Tibial nerve (tissue), 4 donors: ENCODE results near the gene MYCBPAP. TPM values are rescaled to one million over a fixed set of nuclear protein-coding genes. Genes with fewer than 3 reads are reported as not detected.

ENCODE experiments used
- DNase-seq, 2 donors: peaks; one replicate each; pipeline ENCODE4 v3.0.0-alpha.2; 2019; ENCODE audit warnings: low spot score in 2 of 2
- H3K27ac ChIP-seq, 4 donors: fragments of 200-600 bp; sonication (generic) in 3 of 4; one replicate each; pipeline ENCODE4 v1.5.1; 2017 to 2019; ENCODE audit warnings: mild to moderate bottlenecking in 1 of 4
- H3K27me3 ChIP-seq, 2 donors: fragments of 200-600 bp; sonication (generic) in 1 of 2; one replicate each; pipeline versions ENCODE4 v1.5.1 to v1.6.0; 2017 to 2019
- H3K36me3 ChIP-seq, 3 donors: fragments of 200-600 bp; sonication (generic); one replicate each; pipeline ENCODE4 v1.5.1; 2018 to 2019
- H3K4me1 ChIP-seq, 4 donors: fragments of 200-600 bp; sonication (generic) in 3 of 4; one replicate each; pipeline ENCODE4 v1.5.1; 2017 to 2019
- H3K4me3 ChIP-seq, 4 donors: fragments of 200-600 bp; sonication (generic) in 3 of 4; one replicate each; pipeline ENCODE4 v1.5.1; 2017 to 2019; ENCODE audit warnings: mild to moderate bottlenecking in 1 of 4, moderate library complexity in 1 of 4
- H3K9me3 ChIP-seq, 4 donors: fragments of 200-600 bp; sonication (generic) in 3 of 4; one replicate each; pipeline ENCODE4 v1.5.1; 2017 to 2019
- EP300 ChIP-seq, 2 donors: sonication (generic); formaldehyde crosslinking; IDR thresholded peaks; one replicate each; pipeline ENCODE4 v1.6.1; 2017; ENCODE audit warnings: antibody characterized with exemption in 2 of 2, mild to moderate bottlenecking in 1 of 2
- POLR2A ChIP-seq, 2 donors: fragments of 450-650 bp; IDR thresholded peaks; one replicate each; pipeline ENCODE4 v1.6.1; 2017; ENCODE audit warnings: antibody characterized with exemption in 2 of 2, mild to moderate bottlenecking in 2 of 2, moderate library complexity in 2 of 2
- WGBS, 2 donors: methylation state at CpG; one replicate each; pipeline ENCODE4 v1.1.5; 2018; 5-methylcytosine and 5-hydroxymethylcytosine counted together
- total RNA-seq, 4 donors: library from RNA; depleted of rRNA; stranded (reverse); fragments of >200 nt; gene quantifications; one replicate each; pipeline ENCODE4 v1.1.0, GENCODE V29; 2016
- TF ChIP-seq, protein P1 (sequence below), 5 experiments: fragments of 200-600 bp in 3 of 5; fragments of 450-650 bp in 2 of 5; sonication (generic) in 3 of 5; IDR thresholded peaks; one replicate each; pipeline ENCODE4 v1.5.1; 2016 to 2019; ENCODE audit warnings: antibody characterized with exemption in 5 of 5, mild to moderate bottlenecking in 3 of 5, moderate library complexity in 2 of 5

Gene MYCBPAP
- total RNA-seq, 4 donors from 2014 or later = 1.2 to 6.8 (median 4.0) TPM

DNA sequence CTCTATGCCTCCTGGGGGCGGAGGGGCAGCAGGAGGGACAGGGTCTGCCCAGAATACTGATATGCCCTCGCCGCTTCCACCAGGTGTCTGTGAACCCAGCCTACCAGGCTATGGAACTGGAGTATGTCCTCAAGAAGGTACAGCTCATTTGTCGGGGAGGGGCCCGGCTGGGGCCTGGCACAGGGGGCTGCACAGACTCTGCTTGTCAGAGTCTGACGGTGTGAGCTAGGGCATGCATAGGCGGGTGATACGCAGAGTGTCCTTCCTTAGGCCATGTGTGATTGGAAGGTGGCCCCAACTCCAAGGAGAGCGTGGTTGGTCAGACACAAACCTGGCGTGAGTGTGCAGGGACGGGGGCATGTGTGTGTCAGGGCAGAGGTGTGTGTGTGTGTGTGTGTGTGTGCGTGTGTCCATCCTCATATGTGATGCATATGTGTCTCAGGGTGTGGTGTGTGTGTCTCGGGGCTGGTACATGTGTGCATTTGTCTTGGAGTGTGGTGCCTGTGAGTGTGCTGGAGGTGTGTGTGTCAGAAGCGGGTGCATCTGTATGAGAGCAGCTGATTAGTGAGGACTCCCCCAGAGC lies 46.6 kb upstream of the MYCBPAP start:
- WGBS, 2 donors = 91 to 95% methylated on average over 14 of the region's 14 CpGs

DNA sequence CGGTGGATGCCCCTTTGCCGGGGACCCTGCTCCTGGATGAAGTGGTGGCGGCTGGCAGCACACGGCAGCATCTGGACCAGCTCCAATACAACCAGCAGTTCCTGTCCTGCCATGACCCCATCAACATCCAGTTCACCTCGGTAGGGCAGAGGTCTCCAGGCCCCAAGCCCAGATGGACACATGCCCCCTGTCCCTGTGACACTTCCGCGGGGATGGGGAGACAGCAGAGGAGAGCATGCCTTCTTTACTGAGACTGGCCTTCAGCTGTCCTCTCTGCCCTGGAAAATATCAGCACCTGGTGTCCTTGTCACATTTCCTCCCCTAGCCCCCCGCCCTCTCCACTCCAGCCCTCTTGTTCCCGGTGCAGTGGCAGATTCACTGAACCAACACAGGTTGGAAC lies 45.8 kb upstream of the MYCBPAP start:
- WGBS, 2 donors = 79 to 82% methylated on average over 6 to 9 of the region's 9 CpGs
- H3K27ac ChIP-seq = no peak overlapping the region

More for the DNA sequence above, 46.6 kb upstream of the MYCBPAP start:
- TF ChIP-seq, protein P1, sequence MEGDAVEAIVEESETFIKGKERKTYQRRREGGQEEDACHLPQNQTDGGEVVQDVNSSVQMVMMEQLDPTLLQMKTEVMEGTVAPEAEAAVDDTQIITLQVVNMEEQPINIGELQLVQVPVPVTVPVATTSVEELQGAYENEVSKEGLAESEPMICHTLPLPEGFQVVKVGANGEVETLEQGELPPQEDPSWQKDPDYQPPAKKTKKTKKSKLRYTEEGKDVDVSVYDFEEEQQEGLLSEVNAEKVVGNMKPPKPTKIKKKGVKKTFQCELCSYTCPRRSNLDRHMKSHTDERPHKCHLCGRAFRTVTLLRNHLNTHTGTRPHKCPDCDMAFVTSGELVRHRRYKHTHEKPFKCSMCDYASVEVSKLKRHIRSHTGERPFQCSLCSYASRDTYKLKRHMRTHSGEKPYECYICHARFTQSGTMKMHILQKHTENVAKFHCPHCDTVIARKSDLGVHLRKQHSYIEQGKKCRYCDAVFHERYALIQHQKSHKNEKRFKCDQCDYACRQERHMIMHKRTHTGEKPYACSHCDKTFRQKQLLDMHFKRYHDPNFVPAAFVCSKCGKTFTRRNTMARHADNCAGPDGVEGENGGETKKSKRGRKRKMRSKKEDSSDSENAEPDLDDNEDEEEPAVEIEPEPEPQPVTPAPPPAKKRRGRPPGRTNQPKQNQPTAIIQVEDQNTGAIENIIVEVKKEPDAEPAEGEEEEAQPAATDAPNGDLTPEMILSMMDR (IDR thresholded peaks at IDR 0.05) = no peak
- TF ChIP-seq POLR2A (IDR thresholded peaks at IDR 0.05) = no peak
- TF ChIP-seq EP300 (IDR thresholded peaks at IDR 0.05) = no peak
- no peak for DNase-seq
- Histone ChIP-seq H3K27me3 (no peaks in the 10 kb centered on the region), H3K4me3 (no peak overlapping the region), H3K9me3 (no peaks in the 10 kb centered on the region), H3K4me1 (no peaks in the 10 kb centered on the region), H3K27ac (no peak overlapping the region), H3K36me3 (peaks cover 0 to 55% (median 0%) of the 10 kb centered on the region in 3 donors)

DNA sequence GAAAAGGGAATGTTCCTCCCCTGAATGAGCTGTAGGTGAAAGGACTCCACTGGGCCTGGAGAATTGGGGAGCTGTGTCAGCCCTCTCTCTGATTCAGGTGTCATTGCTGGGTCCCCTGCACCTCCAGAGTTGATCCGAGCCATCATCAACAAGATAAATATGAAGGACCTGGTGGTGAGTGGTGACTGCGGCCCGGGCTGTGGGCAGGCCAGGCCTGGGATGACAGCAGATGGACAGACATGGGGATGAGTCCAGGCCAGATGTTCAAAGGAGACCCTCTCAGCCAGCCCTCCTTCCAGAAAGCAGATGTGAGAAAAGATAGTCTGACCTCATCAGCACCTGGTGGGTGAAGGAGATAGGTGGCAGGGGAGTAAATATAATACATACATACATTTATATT lies 44.1 kb upstream of the MYCBPAP start:
- Histone ChIP-seq H3K4me3 (no peak overlapping the region), H3K27ac (no peak overlapping the region), H3K4me1 (peaks cover 0 to 11% (median 10%) of the 10 kb centered on the region in 4 donors), H3K9me3 (no peaks in the 10 kb centered on the region), H3K36me3 (peaks cover 0 to 55% (median 0%) of the 10 kb centered on the region in 3 donors), H3K27me3 (peaks cover 0 to 15% of the 10 kb centered on the region in 2 donors)
- DNase-seq = no peak
- 85 to 91% methylated on average over 3 of the region's 3 CpGs for WGBS, 2 donors
- no peak for TF ChIP-seq EP300 (IDR thresholded peaks at IDR 0.05)
- TF ChIP-seq, protein P1 (IDR thresholded peaks at IDR 0.05) = no peak
- no peak for TF ChIP-seq POLR2A (IDR thresholded peaks at IDR 0.05)

More for the DNA sequence above, 45.8 kb upstream of the MYCBPAP start:
- TF ChIP-seq, protein P1 (IDR thresholded peaks at IDR 0.05) = no peak
- TF ChIP-seq EP300 (IDR thresholded peaks at IDR 0.05) (no peak), POLR2A (IDR thresholded peaks at IDR 0.05) (no peak)
- Histone ChIP-seq H3K9me3 (no peaks in the 10 kb centered on the region), H3K27me3 (no peaks in the 10 kb centered on the region), H3K4me1 (no peaks in the 10 kb centered on the region), H3K4me3 (no peak overlapping the region), H3K36me3 (peaks cover 0 to 55% (median 0%) of the 10 kb centered on the region in 3 donors)
- DNase-seq = no peak

DNA sequence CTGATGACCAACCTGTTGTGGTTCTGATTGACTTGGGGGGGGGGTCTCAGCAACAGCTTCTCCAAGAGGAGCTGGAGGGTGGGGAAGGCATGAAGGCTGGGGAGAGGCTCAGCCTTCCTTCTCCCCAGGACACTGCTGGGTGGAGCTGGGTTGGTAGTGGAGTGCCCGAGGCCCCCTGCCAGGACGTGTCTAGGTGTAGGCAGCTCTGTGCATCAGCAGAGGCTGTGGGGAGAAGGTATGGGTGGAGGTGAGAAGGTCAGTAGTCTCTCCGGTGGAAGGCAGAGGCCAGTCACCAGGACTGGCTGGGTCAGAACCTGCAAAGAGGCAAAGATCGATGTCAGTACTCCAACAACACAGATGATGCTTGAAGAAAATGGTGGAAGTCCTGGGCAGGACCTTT lies 43.5 kb upstream of the MYCBPAP start:
- no peak overlapping the region for H3K4me3 ChIP-seq
- H3K27me3 ChIP-seq = peaks cover 0 to 17% of the 10 kb centered on the region in 2 donors
- H3K36me3 ChIP-seq = peaks cover 0 to 55% (median 0%) of the 10 kb centered on the region in 3 donors
- no peak for DNase-seq
- H3K4me1 ChIP-seq = peaks cover 0 to 17% (median 13%) of the 10 kb centered on the region in 4 donors
- no peak overlapping the region for H3K27ac ChIP-seq
- WGBS, 2 donors = 82 to 88% methylated on average over 4 of the region's 4 CpGs
- no peaks in the 10 kb centered on the region for H3K9me3 ChIP-seq
- TF ChIP-seq POLR2A (IDR thresholded peaks at IDR 0.05) (no peak), EP300 (IDR thresholded peaks at IDR 0.05) (no peak)
- TF ChIP-seq, protein P1 (IDR thresholded peaks at IDR 0.05) = no peak

DNA sequence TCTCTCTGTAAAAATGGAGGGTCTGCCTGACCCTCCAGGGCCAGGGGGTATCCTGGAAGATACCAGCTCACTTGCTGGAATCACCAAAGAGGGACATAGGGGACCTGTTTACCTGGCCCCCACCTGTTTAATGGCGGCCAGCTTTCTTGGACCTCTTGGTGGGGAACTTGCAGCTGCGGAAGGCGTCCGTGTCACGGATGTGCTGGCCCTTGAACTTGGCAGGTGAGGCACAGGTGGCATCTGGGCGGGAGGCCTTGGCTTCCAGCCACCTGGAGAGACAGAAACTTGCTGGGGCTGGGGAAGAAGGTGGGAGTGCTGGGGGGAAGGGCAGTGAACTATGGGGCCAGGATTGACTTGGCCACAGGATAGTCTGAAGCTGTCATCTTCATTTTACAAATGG lies 43.1 kb upstream of the MYCBPAP start:
- 96 to 98% methylated on average over 6 of the region's 6 CpGs for WGBS, 2 donors
- TF ChIP-seq EP300 (IDR thresholded peaks at IDR 0.05) (no peak), POLR2A (IDR thresholded peaks at IDR 0.05) (no peak)
- TF ChIP-seq, protein P1 (IDR thresholded peaks at IDR 0.05) = no peak
- Histone ChIP-seq H3K36me3 (peaks cover 0 to 55% (median 0%) of the 10 kb centered on the region in 3 donors), H3K4me1 (peaks cover 0 to 18% (median 13%) of the 10 kb centered on the region in 4 donors), H3K4me3 (no peak overlapping the region), H3K27me3 (peaks cover 0 to 17% of the 10 kb centered on the region in 2 donors), H3K27ac (no peak overlapping the region), H3K9me3 (no peaks in the 10 kb centered on the region)
- DNase-seq = no peak
